ENCODE measurements around the gene BRINP2.

Gene BRINP2

DNA sequence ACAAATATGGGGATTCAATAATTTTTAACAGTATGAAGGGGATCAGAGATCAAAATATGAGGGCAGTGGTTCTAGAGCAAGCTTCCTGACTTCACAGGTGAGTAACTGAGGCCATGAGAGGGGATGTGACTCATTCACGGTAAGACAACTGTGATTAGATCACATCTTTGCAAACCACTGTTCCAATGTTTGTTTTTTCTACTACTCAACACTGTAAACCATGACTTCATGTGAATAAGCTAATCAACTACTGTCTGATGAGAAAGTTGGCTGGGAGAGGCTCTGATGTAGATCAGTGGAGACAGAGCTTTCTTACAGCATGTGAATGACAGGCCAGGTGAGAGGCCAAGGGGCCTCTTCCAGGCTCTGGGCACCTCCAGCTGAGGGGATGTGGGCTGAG is 84.7 kb downstream of the BRINP2 start:
- H3K36me3 Mint-ChIP-seq (ENCODE audit: low read depth) = no peaks in the 10 kb centered on the region
- no peaks in the 10 kb centered on the region for H3K4me1 Mint-ChIP-seq (ENCODE audit: low read depth)
- H3K4me3 Mint-ChIP-seq = no peak overlapping the region
- H3K27me3 Mint-ChIP-seq (ENCODE audit: low read depth) = no peaks in the 10 kb centered on the region
- H3K9me3 Mint-ChIP-seq = no peaks in the 10 kb centered on the region
- no peak overlapping the region for H3K27ac Mint-ChIP-seq

DNA sequence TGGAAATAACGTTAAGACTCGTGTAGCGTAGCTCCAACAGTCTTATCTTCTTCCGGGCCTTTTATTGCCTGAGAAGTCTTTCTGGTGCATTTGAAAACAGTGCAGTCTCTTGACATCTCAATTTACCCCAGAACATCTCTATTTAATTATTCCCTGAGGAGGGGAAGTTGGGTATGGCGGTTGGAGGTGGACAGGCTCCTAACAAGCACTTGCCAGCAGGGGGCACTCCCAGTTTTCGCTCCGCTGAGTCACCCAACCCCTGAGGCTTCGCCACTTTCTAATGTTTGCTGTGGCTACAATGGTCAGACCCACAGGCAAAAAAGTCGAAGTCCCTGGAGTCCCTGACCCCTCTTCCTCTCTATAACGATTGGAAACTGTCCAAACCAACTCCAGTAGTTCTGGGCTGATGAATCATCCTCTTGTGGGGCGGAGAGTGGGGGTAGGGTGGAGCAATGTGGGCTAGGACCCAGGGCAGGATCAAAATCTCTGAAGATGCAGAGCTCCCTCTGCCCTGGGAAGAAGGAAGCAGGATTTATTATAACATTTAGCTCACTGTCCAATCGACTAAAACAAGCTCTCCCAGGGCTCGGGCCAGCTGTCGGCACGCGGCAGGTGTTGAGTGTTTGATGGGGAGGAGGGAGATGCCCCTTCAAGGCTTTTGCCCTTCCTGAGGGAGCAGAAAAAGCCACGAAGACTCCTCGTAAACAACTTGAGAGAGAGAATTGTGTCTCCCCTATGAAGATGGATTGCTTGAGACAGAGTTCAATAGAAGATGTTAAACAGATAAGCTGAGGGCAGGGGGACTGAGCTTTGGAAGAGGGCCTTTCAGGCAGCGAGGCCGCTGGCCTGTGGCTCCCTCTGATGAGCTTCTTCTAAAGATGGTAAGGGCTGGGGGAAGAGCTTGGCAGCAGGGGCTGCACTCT is 85.7 kb downstream of the BRINP2 start:
- H3K27ac Mint-ChIP-seq = no peak overlapping the region
- H3K36me3 Mint-ChIP-seq (ENCODE audit: low read depth) = no peaks in the 10 kb centered on the region
- no peak overlapping the region for H3K4me3 Mint-ChIP-seq
- no peaks in the 10 kb centered on the region for H3K9me3 Mint-ChIP-seq
- H3K4me1 Mint-ChIP-seq (ENCODE audit: low read depth) = no peaks in the 10 kb centered on the region
- H3K27me3 Mint-ChIP-seq (ENCODE audit: low read depth) = no peaks in the 10 kb centered on the region

DNA sequence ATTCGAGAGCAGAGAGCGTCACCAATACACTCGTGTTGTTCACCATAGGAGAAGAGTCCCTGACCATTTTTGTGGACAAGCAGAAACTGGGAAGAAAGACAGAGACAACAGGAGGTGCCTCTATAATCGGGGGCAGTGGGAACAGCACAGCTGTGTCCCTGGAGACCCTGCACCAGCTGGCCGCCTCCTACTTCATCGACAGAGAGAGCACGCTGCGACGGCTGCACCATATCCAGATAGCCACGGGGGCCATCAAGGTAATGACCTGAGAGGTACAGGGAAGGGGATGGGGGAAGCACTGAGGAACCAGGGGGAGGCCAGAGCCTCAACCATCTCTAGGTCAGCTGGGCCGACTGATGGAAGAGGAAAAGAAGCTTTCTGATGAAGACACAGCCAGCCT is 86.4 kb downstream of the BRINP2 start:
- Mint-ChIP-seq H3K36me3 (ENCODE audit: low read depth) (no peaks in the 10 kb centered on the region), H3K27me3 (ENCODE audit: low read depth) (no peaks in the 10 kb centered on the region), H3K4me1 (ENCODE audit: low read depth) (no peaks in the 10 kb centered on the region), H3K9me3 (no peaks in the 10 kb centered on the region), H3K4me3 (no peak overlapping the region), H3K27ac (no peak overlapping the region)

DNA sequence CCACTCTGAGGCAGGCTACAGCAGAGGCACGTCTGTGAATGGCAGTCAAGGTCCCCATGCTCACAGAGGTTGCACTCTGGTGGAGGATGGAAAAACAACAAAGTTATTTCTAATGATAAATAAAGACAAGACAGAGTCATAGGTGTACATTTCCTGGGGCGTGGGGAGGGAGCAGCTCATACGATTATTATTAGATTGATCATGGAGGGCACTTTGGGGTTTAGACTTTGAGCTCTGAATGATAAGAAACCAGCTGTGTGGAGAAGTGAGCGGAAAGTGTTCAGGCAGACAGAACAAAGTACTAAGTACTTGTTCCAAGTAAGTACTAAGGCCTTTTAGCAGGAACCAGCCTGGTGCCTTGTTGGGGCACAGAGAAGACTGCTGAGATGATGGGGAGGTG is 86.8 kb downstream of the BRINP2 start:
- H3K4me1 Mint-ChIP-seq (ENCODE audit: low read depth) = no peaks in the 10 kb centered on the region
- H3K27ac Mint-ChIP-seq = no peak overlapping the region
- no peaks in the 10 kb centered on the region for H3K9me3 Mint-ChIP-seq
- no peaks in the 10 kb centered on the region for H3K36me3 Mint-ChIP-seq (ENCODE audit: low read depth)
- no peak overlapping the region for H3K4me3 Mint-ChIP-seq
- H3K27me3 Mint-ChIP-seq (ENCODE audit: low read depth) = no peaks in the 10 kb centered on the region

DNA sequence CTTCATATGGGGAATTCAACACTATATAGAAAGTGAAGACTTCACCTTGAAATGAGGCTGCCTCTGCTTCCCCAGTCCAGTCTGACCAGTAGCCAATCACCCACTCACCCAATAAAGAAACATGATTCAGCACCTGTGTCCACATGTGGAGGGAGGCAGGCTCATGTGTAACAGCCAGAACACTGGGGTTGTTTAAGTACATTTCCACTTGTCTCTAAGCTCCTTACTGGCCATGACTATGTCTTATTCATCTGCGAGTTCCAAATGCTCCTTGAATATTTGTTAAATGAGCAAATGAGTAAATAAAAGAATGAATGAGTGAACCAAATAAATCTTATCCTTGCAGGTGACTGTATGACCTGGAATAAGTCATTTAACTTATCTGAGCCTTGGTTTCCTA is 100.1 kb downstream of the BRINP2 start:
- H3K4me3 Mint-ChIP-seq = no peak overlapping the region
- H3K4me1 Mint-ChIP-seq (ENCODE audit: low read depth) = no peaks in the 10 kb centered on the region
- no peak overlapping the region for H3K27ac Mint-ChIP-seq
- no peaks in the 10 kb centered on the region for H3K9me3 Mint-ChIP-seq
- H3K27me3 Mint-ChIP-seq (ENCODE audit: low read depth) = no peaks in the 10 kb centered on the region
- no peaks in the 10 kb centered on the region for H3K36me3 Mint-ChIP-seq (ENCODE audit: low read depth)

DNA sequence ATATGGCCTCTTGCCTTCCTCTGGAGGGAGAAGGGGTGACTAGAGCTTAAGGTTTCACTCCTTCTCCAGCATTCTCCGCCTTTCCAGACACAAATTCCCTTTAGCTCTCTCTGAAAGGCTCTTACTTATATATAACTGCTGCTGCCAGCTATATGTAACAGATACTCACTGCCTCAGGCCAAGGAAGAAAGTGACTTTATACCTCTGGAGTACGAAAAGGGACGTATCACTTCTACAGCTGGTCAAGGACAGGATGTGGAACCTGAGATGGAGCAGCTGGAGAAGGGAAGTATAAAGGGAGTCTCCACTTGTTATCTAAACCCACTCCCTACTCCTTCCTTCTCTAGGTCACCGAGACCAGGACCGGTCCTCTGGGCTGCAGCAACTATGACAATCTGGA is 102.4 kb downstream of the BRINP2 start:
- no peaks in the 10 kb centered on the region for H3K9me3 Mint-ChIP-seq
- no peaks in the 10 kb centered on the region for H3K27me3 Mint-ChIP-seq (ENCODE audit: low read depth)
- no peaks in the 10 kb centered on the region for H3K36me3 Mint-ChIP-seq (ENCODE audit: low read depth)
- H3K4me1 Mint-ChIP-seq (ENCODE audit: low read depth) = no peaks in the 10 kb centered on the region
- H3K27ac Mint-ChIP-seq = no peak overlapping the region
- H3K4me3 Mint-ChIP-seq = no peak overlapping the region

DNA sequence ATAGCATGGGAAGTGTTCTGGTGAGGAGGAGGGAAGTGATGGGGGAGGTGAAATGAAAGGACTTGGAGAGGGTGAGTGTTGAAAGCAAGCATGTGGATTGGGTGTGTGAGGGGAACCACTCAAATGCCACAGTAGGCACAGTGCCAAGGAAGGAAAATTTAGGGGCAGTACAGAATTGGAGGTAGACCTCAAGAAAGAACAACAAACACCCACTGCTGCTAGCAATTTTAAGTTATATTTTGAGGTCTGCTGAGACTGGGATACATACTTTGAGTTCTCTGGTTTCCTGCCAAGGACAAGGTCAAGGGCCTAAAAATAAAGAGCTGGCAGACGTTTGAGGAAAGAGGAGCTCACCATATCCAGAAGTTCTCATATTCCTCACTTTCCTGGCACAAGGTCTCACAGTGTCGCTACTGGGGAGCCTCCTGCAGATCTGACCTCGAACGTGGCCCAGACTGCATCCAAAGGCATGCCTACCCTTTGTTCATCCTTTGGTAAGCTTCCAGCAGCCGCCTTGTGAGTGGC is 104.0 kb downstream of the BRINP2 start:
- Mint-ChIP-seq H3K27me3 (ENCODE audit: low read depth) (no peaks in the 10 kb centered on the region), H3K9me3 (no peaks in the 10 kb centered on the region), H3K4me3 (no peak overlapping the region), H3K4me1 (ENCODE audit: low read depth) (no peaks in the 10 kb centered on the region), H3K27ac (no peak overlapping the region), H3K36me3 (ENCODE audit: low read depth) (no peaks in the 10 kb centered on the region)

DNA sequence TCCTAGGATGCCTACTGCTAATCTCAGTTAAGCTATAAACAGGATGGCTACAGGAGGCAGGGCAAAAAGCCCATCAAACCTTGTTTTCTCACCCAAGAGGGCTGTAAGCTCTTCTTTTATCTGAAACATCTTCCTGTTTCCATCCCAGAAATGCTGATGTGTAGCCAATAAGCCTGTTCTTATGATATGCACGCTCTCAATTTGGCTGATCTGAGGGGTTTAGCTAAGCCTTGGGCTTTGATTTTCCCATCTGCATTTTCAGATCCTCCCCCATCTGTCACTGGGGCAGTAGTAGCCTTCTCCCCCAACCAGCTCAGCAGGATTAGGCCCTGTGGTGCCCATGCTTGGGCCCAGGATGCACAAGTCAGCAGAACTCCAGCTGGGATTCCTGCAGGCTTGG is 105.0 kb downstream of the BRINP2 start:
- Mint-ChIP-seq H3K27ac (no peak overlapping the region), H3K27me3 (ENCODE audit: low read depth) (no peaks in the 10 kb centered on the region), H3K4me1 (ENCODE audit: low read depth) (no peaks in the 10 kb centered on the region), H3K9me3 (no peaks in the 10 kb centered on the region), H3K36me3 (ENCODE audit: low read depth) (no peaks in the 10 kb centered on the region), H3K4me3 (no peak overlapping the region)

DNA sequence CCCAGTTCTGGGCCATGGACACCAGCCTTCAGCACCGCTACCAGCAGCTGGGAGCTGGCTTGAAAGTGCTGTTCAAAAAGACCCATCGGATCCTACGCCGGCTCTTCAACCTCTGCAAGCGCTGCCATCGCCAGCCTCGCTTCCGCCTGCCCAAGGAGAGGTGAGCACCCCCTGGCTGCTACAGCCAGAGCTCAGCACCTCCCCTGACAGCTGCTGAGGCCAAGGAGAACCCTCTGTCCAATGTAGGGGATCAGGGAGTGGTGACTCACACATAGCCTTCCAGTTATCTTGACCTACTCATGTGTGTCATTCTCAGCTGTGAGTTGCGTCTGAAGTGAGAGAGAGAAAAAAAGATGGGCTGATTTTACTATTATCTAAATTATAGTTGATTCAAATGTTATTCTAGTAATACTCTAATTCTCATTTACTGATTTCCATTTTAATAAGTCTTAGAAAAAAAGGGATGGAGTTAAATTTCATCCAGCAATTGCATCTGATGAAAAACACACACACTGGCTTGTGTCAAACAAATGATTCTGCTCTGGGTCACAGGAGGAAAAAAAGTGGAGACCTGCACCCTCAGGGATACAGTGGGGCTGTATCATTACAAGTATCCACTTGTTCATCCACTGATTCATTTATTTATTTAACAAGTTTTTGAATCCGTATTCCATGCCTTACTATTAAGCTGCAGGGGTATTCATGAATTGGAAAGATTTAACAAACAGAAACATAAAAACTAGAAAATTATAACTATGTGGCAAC is 108.0 kb downstream of the BRINP2 start:
- Mint-ChIP-seq H3K36me3 (ENCODE audit: low read depth) (no peaks in the 10 kb centered on the region), H3K4me1 (ENCODE audit: low read depth) (no peaks in the 10 kb centered on the region), H3K9me3 (no peaks in the 10 kb centered on the region), H3K4me3 (no peak overlapping the region), H3K27ac (no peak overlapping the region), H3K27me3 (ENCODE audit: low read depth) (no peaks in the 10 kb centered on the region)

DNA sequence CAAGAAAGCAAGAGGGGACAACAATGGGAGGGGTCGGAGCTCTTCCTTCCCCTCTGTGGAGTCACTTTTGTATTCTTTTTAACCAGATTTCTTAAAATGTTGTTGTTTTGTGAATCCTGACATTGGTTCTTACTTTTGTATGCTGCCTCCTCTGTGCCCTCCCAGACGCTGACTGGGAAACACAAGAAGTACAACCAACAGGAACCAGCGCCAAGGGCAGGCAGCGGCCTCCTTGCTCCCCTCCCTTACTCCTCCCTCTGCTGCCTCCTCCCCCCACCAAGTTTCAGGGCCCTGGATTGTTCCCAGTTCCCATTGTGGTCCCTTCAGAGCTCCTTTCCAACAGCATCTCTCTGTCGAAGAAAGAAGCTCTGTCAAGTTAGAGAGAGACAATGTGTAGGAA is 111.1 kb downstream of the BRINP2 start:
- no peaks in the 10 kb centered on the region for H3K27me3 Mint-ChIP-seq (ENCODE audit: low read depth)
- no peak overlapping the region for H3K27ac Mint-ChIP-seq
- no peaks in the 10 kb centered on the region for H3K4me1 Mint-ChIP-seq (ENCODE audit: low read depth)
- no peaks in the 10 kb centered on the region for H3K36me3 Mint-ChIP-seq (ENCODE audit: low read depth)
- no peaks in the 10 kb centered on the region for H3K9me3 Mint-ChIP-seq
- no peak overlapping the region for H3K4me3 Mint-ChIP-seq

DNA sequence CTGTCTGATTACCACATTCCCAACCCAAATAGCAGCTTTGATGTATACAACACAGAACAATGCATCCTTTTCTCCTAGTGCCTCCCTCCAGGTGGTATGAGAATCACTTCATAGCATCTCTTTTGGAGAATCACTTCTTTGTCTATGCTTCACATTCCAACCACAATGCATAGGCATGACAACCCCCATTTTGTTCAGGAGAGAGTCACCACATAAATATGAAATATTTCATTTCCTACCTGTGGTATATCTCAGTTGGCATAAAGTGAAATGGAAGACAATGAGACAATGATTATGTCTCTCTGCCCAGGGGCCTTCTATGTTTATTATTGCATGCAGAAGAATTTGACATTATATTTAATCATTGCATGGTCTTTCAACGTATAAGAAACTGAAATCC is 112.2 kb downstream of the BRINP2 start:
- Mint-ChIP-seq H3K27me3 (ENCODE audit: low read depth) (no peaks in the 10 kb centered on the region), H3K27ac (no peak overlapping the region), H3K9me3 (no peaks in the 10 kb centered on the region), H3K36me3 (ENCODE audit: low read depth) (no peaks in the 10 kb centered on the region), H3K4me1 (ENCODE audit: low read depth) (no peaks in the 10 kb centered on the region), H3K4me3 (no peak overlapping the region)

DNA sequence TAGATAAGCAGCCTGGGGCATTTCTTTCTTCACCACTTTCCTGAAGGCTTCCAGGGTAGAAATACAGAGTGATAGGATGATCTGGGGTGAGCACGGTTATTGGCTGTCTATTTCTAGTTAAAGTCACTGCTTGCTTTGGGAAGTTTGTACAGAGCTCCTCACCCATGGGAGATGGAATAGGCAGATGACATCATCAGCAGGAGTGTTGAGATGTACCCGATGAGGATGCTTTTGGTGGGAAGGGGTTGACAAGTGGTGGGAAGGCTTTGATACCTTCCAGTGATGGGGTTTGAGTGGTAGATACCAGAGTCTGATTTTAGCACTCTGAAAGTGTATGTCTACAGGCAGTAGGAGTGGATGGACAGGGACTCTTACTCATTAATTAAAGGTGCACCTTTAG is 112.6 kb downstream of the BRINP2 start:
- Mint-ChIP-seq H3K4me1 (ENCODE audit: low read depth) (no peaks in the 10 kb centered on the region), H3K4me3 (no peak overlapping the region), H3K27me3 (ENCODE audit: low read depth) (no peaks in the 10 kb centered on the region), H3K27ac (no peak overlapping the region), H3K9me3 (no peaks in the 10 kb centered on the region), H3K36me3 (ENCODE audit: low read depth) (no peaks in the 10 kb centered on the region)

DNA sequence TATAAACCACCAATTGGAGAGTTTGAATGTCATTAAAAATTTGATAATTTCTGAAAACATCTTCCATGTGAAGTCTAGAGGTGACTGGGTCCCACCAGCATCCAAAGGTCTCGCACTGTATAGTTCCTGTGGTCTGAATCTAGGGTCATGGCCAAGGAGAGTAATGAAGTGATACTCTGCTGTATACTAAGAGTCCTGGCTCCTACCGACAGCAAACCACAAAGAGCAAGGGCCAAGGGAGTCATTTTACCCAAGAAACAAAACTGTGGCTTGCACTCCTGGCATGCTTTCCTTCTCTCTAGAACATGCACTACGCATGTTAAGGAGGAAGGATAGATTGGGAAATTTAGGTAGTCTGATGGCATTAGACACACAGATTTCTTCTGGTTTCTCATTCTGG is 115.6 kb downstream of the BRINP2 start:
- Mint-ChIP-seq H3K4me3 (no peak overlapping the region), H3K36me3 (ENCODE audit: low read depth) (no peaks in the 10 kb centered on the region), H3K27me3 (ENCODE audit: low read depth) (no peaks in the 10 kb centered on the region)

DNA sequence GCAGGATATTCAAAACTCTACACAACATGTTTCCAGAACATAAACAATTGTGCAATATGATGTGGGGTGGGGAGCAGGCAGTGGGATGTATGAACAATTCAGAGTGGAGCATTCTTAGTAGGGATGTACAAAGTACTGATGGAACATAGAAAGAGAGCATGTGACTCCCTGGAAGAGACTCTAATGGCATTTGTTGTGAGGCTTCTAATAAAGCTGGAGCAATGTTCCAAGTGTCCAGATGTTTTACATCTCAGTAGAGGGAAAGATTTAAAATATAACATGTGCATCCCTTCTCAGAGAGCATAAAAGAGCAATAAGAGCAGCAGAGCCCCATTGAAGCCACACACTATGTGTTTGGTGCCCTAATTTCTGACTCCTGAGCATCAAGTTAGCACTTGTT is 116.5 kb downstream of the BRINP2 start:
- Mint-ChIP-seq H3K4me1 (ENCODE audit: low read depth) (no peaks in the 10 kb centered on the region), H3K9me3 (no peaks in the 10 kb centered on the region), H3K27me3 (ENCODE audit: low read depth) (no peaks in the 10 kb centered on the region), H3K4me3 (no peak overlapping the region), H3K36me3 (ENCODE audit: low read depth) (no peaks in the 10 kb centered on the region), H3K27ac (no peak overlapping the region)

More for the DNA sequence above, 115.6 kb downstream of the BRINP2 start:
- H3K4me1 Mint-ChIP-seq (ENCODE audit: low read depth) = no peaks in the 10 kb centered on the region
- no peaks in the 10 kb centered on the region for H3K9me3 Mint-ChIP-seq
- H3K27ac Mint-ChIP-seq = no peak overlapping the region

DNA sequence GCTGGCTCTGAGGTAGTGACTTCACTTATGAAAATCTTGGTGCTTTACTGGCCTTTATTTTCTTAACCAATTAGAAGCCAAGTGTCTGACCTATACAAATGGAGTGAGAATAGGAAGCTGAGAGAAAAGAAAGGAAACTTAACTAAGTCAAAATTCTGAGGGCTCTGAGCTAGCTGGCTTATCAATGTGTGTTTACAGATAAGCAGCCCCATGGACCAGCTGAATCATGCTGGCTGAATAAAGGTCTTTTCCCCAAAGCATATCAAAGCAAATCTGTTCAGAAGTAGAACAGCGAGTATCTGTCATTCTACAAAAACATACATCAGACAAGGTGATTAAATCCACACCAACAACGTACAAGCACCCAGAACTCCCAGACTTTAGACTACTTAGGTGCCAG is 117.2 kb downstream of the BRINP2 start:
- Mint-ChIP-seq H3K27ac (no peak overlapping the region), H3K9me3 (no peaks in the 10 kb centered on the region), H3K4me3 (no peak overlapping the region), H3K36me3 (ENCODE audit: low read depth) (no peaks in the 10 kb centered on the region), H3K4me1 (ENCODE audit: low read depth) (no peaks in the 10 kb centered on the region), H3K27me3 (ENCODE audit: low read depth) (no peaks in the 10 kb centered on the region)

Data from T-helper 1 cell treated with Interleukin-12 subunit alpha and Interleukin-12 subunit beta and Interleukin-4 antibody, amounts not matched to agents 30 μg/mL and 1 μg/mL, for 36 hours (primary cell).